Neural progenitor cell (in vitro differentiated cells): ENCODE results near the gene OCIAD1.

ENCODE experiments used
- CTCF ChIP-seq: fragments of 200-600 bp; sonication (generic); IDR thresholded peaks from 2 replicates; pipeline ENCODE4 v1.5.1; 2017; ENCODE audit warnings: antibody characterized with exemption, mild to moderate bottlenecking
- EZH2 ChIP-seq: fragments of 200-600 bp; sonication (generic); IDR thresholded peaks from 2 replicates; pipeline ENCODE4 v1.6.1; 2017; ENCODE audit warnings: antibody characterized with exemption, mild to moderate bottlenecking, moderate library complexity

DNA sequence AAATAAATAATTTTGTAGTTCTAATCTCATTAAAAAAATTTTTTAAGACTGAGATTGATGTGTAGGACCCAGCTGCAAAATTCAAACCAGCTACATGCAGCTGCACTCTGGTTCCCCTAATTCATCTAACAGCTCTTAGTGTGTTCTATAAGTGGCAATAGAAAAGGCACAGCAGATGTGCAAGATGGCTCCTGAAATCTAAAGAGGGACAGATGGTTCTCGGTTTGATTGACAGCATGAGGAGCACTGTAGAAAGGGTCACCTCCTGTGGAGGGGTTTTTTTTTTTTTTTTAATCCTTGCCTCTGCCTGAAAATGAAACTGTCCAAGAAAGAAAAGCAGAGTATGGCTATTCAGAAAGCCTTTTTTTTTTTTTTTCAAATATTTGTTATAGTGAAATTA is 16.9 kb upstream of the OCIAD1 start:
- TF ChIP-seq CTCF (no peak), EZH2 (no peak)
